ENCODE results near the gene LRRN2. TPM values are rescaled to one million over a fixed set of nuclear protein-coding genes. Genes with fewer than 3 reads are reported as not detected.

Gene LRRN2
- total and polyA plus RNA-seq, 2 donors (not counting 1 experiment from before 2014, with no cell fraction given) = not detected

- H3K36me3 ChIP-seq (ENCODE audit: control insufficient read depth, insufficient read depth, low read length) = no peaks in the 10 kb centered on the region
- H3K27ac ChIP-seq (ENCODE audit: insufficient read depth, low read length) = no peak overlapping the region
- no peaks in the 10 kb centered on the region for H4K20me1 ChIP-seq (ENCODE audit: control insufficient read depth, extremely low read depth, insufficient read depth, low read length)
- peaks cover 29% of the 10 kb centered on the region for H3K27me3 ChIP-seq (ENCODE audit: control insufficient read depth, insufficient read depth, low read length)
- no peak for DNase-seq (ENCODE audit: low read depth in 2 of 2)
- H3K9ac ChIP-seq (ENCODE audit: insufficient read depth, low read length) = no peak overlapping the region
- H3K4me1 ChIP-seq (ENCODE audit: control insufficient read depth, extremely low read depth, insufficient read depth, low read length) = no peaks in the 10 kb centered on the region
- no peaks in the 10 kb centered on the region for H3K79me2 ChIP-seq (ENCODE audit: control insufficient read depth, insufficient read depth, low read length)
- no peak overlapping the region for H3K4me3 ChIP-seq (replicated peaks in 1 of 4; ENCODE audit: control extremely low read depth in 1 of 4, insufficient read depth in 1 of 4, low read depth in 3 of 4, low read length in 4 of 4)
- no peak overlapping the region for H2AFZ ChIP-seq (ENCODE audit: low read length)
- no peak for TF ChIP-seq CTCF (conservative IDR thresholded peaks at IDR 0.05 in 1 of 2, IDR thresholded peaks at IDR 0.05 in 1 of 2; ENCODE audit: low read depth in 1 of 2, low read length in 2 of 2)
- TF ChIP-seq EZH2 (IDR thresholded peaks at IDR 0.05; ENCODE audit: low read length, missing control alignments) = no peak
- H3K4me2 ChIP-seq (ENCODE audit: extremely low read depth, insufficient read depth, low read length) = no peak overlapping the region
- H3K9me3 ChIP-seq (ENCODE audit: control insufficient read depth, insufficient read depth, low read depth, low read length) = no peaks in the 10 kb centered on the region
Measured at GRCh38 chr1:204716660-204717059, 31.1 kb upstream of the LRRN2 start.

GRCh38 chr1:204714861-204715511, 29.4 kb upstream of the LRRN2 start:
- Histone ChIP-seq H3K36me3 (ENCODE audit: control insufficient read depth, insufficient read depth, low read length) (no peaks in the 10 kb centered on the region), H3K27ac (ENCODE audit: insufficient read depth, low read length) (no peak overlapping the region), H3K4me1 (ENCODE audit: control insufficient read depth, extremely low read depth, insufficient read depth, low read length) (no peaks in the 10 kb centered on the region), H3K9me3 (ENCODE audit: control insufficient read depth, insufficient read depth, low read depth, low read length) (no peaks in the 10 kb centered on the region), H2AFZ (ENCODE audit: low read length) (no peak overlapping the region), H3K9ac (ENCODE audit: insufficient read depth, low read length) (no peak overlapping the region), H3K4me3 (replicated peaks in 1 of 4; ENCODE audit: control extremely low read depth in 1 of 4, insufficient read depth in 1 of 4, low read depth in 3 of 4, low read length in 4 of 4) (no peak overlapping the region), H4K20me1 (ENCODE audit: control insufficient read depth, extremely low read depth, insufficient read depth, low read length) (no peaks in the 10 kb centered on the region), H3K27me3 (ENCODE audit: control insufficient read depth, insufficient read depth, low read length) (peaks cover 40% of the 10 kb centered on the region), H3K4me2 (ENCODE audit: extremely low read depth, insufficient read depth, low read length) (no peak overlapping the region), H3K79me2 (ENCODE audit: control insufficient read depth, insufficient read depth, low read length) (no peaks in the 10 kb centered on the region)
- no peak for DNase-seq (ENCODE audit: low read depth in 2 of 2)
- no peak for TF ChIP-seq EZH2 (IDR thresholded peaks at IDR 0.05; ENCODE audit: low read length, missing control alignments)
- no peak for TF ChIP-seq CTCF (conservative IDR thresholded peaks at IDR 0.05 in 1 of 2, IDR thresholded peaks at IDR 0.05 in 1 of 2; ENCODE audit: low read depth in 1 of 2, low read length in 2 of 2)

- Histone ChIP-seq H3K4me1 (ENCODE audit: control insufficient read depth, extremely low read depth, insufficient read depth, low read length) (no peaks in the 10 kb centered on the region), H3K27ac (ENCODE audit: insufficient read depth, low read length) (no peak overlapping the region), H2AFZ (ENCODE audit: low read length) (no peak overlapping the region), H3K9ac (ENCODE audit: insufficient read depth, low read length) (no peak overlapping the region), H4K20me1 (ENCODE audit: control insufficient read depth, extremely low read depth, insufficient read depth, low read length) (no peaks in the 10 kb centered on the region), H3K79me2 (ENCODE audit: control insufficient read depth, insufficient read depth, low read length) (no peaks in the 10 kb centered on the region), H3K36me3 (ENCODE audit: control insufficient read depth, insufficient read depth, low read length) (no peaks in the 10 kb centered on the region), H3K27me3 (ENCODE audit: control insufficient read depth, insufficient read depth, low read length) (peaks cover 40% of the 10 kb centered on the region), H3K4me2 (ENCODE audit: extremely low read depth, insufficient read depth, low read length) (no peak overlapping the region), H3K4me3 (replicated peaks in 1 of 4; ENCODE audit: control extremely low read depth in 1 of 4, insufficient read depth in 1 of 4, low read depth in 3 of 4, low read length in 4 of 4) (no peak overlapping the region), H3K9me3 (ENCODE audit: control insufficient read depth, insufficient read depth, low read depth, low read length) (no peaks in the 10 kb centered on the region)
- TF ChIP-seq CTCF (conservative IDR thresholded peaks at IDR 0.05 in 1 of 2, IDR thresholded peaks at IDR 0.05 in 1 of 2; ENCODE audit: low read depth in 1 of 2, low read length in 2 of 2) = no peak
- no peak for TF ChIP-seq EZH2 (IDR thresholded peaks at IDR 0.05; ENCODE audit: low read length, missing control alignments)
- DNase-seq (ENCODE audit: low read depth in 2 of 2) = no peak
Measured at GRCh38 chr1:204714194-204714860, 28.8 kb upstream of the LRRN2 start.
